CD14-positive monocyte (primary cell): ENCODE data around the gene HOXB3. TPM values are rescaled to one million over a fixed set of nuclear protein-coding genes. Genes with fewer than 3 reads are reported as not detected.

Source experiments
- DNase-seq, 3 donors: peaks; one replicate each; pipeline ENCODE4 v3.0.0-alpha.2; 2011 to 2022
- H2AFZ ChIP-seq: 2 replicates; pipeline ENCODE4 v1.6.0; 2012; ENCODE audit warnings: mild to moderate bottlenecking, low read depth, low read length, inconsistent platforms; ENCODE audit not compliant: insufficient read depth, poor library complexity, severe bottlenecking
- H3K27ac ChIP-seq, 2 donors: 1 replicate in 1 of 2; 2 replicates in 1 of 2; pipeline ENCODE4 v1.5.1; 2012 to 2013; ENCODE audit warnings: low read length in 2 of 2, control low read depth in 1 of 2, inconsistent platforms in 1 of 2, low read depth in 1 of 2, mild to moderate bottlenecking in 1 of 2
- H3K27me3 ChIP-seq, 2 donors: one replicate each; pipeline versions ENCODE4 v1.6.0 to v1.6.1; 2011 to 2013; ENCODE audit warnings: low read length in 2 of 2; ENCODE audit not compliant: control insufficient read depth in 2 of 2, insufficient read depth in 2 of 2
- H3K36me3 ChIP-seq, 2 donors: replicated peaks in 1 of 2; 1 replicate in 1 of 2; 2 replicates in 1 of 2; pipeline versions ENCODE4 v1.5.1 to v1.6.1; 2012 to 2013; ENCODE audit warnings: low read length in 2 of 2, control low read depth in 1 of 2, inconsistent platforms in 1 of 2, mild to moderate bottlenecking in 1 of 2; ENCODE audit not compliant: insufficient read depth in 2 of 2, control insufficient read depth in 1 of 2
- H3K4me1 ChIP-seq, 2 donors: 1 replicate in 1 of 2; 2 replicates in 1 of 2; pipeline versions ENCODE4 v1.5.1 to v1.6.1; 2012 to 2013; ENCODE audit warnings: low read length in 2 of 2, control low read depth in 1 of 2, inconsistent platforms in 1 of 2, mild to moderate bottlenecking in 1 of 2, moderate library complexity in 1 of 2; ENCODE audit not compliant: insufficient read depth in 2 of 2, control insufficient read depth in 1 of 2
- H3K4me2 ChIP-seq: replicated peaks from 2 replicates; pipeline ENCODE3; 2012; ENCODE audit warnings: low read length, moderate library complexity, mild to moderate bottlenecking; ENCODE audit not compliant: poor library complexity, severe bottlenecking; ENCODE audit errors: extremely low read depth
- H3K4me3 ChIP-seq, 3 experiments: fragments of 200-600 bp in 1 of 3; sonication (generic) in 1 of 3; replicated peaks in 1 of 3; 1 replicate in 2 of 3; 2 replicates in 1 of 3; pipeline ENCODE4 v1.5.1; 2011 to 2013; ENCODE audit warnings: low read length in 3 of 3, mild to moderate bottlenecking in 3 of 3, control low read depth in 2 of 3, low read depth in 2 of 3, inconsistent platforms in 1 of 3, moderate library complexity in 1 of 3
- H3K79me2 ChIP-seq: 2 replicates; pipeline ENCODE4 v1.6.0; 2012; ENCODE audit warnings: mild to moderate bottlenecking, control low read depth, inconsistent platforms, low read length, moderate library complexity; ENCODE audit not compliant: insufficient read depth
- H3K9ac ChIP-seq: 2 replicates; pipeline ENCODE4 v1.6.0; 2017; ENCODE audit warnings: low read length, mild to moderate bottlenecking; ENCODE audit not compliant: insufficient read depth, poor library complexity, severe bottlenecking
- H3K9me3 ChIP-seq, 2 donors: replicated peaks in 1 of 2; 1 replicate in 1 of 2; 2 replicates in 1 of 2; pipeline versions ENCODE4 v1.5.1 to v1.6.1; 2012 to 2013; ENCODE audit warnings: low read length in 2 of 2, control low read depth in 1 of 2; ENCODE audit not compliant: control insufficient read depth in 1 of 2, insufficient read depth in 1 of 2
- H4K20me1 ChIP-seq: 2 replicates; pipeline ENCODE4 v1.6.0; 2012; ENCODE audit warnings: mild to moderate bottlenecking, low read length, control low read depth, moderate library complexity; ENCODE audit not compliant: insufficient read depth
- H3K27ac Mint-ChIP-seq, 7 donors: one replicate each; pipeline ENCODE4 v1.8.0; 2020; ENCODE audit warnings: mild to moderate bottlenecking in 7 of 7, mixed read lengths in 7 of 7, moderate library complexity in 6 of 7, inconsistent platforms in 2 of 7
- H3K27me3 Mint-ChIP-seq, 3 donors: one replicate each; pipeline ENCODE4 v1.8.0; 2021 to 2022; ENCODE audit warnings: low read depth in 3 of 3, mild to moderate bottlenecking in 3 of 3, mixed read lengths in 3 of 3, moderate library complexity in 3 of 3, inconsistent platforms in 1 of 3
- H3K36me3 Mint-ChIP-seq, 2 donors: one replicate each; pipeline ENCODE4 v1.8.0; 2020; ENCODE audit warnings: mixed read lengths in 2 of 2, inconsistent platforms in 1 of 2, mild to moderate bottlenecking in 1 of 2
- H3K4me1 Mint-ChIP-seq: one replicate; pipeline ENCODE4 v1.8.0; 2020; ENCODE audit warnings: mild to moderate bottlenecking, mixed read lengths
- H3K4me3 Mint-ChIP-seq, 2 donors: one replicate each; pipeline ENCODE4 v1.8.0; 2020; ENCODE audit warnings: mild to moderate bottlenecking in 2 of 2, mixed read lengths in 2 of 2, moderate library complexity in 1 of 2
- H3K9me3 Mint-ChIP-seq, 7 donors: one replicate each; pipeline ENCODE4 v1.8.0; 2020 to 2022; ENCODE audit warnings: mixed read lengths in 7 of 7, mild to moderate bottlenecking in 6 of 7, moderate library complexity in 6 of 7, inconsistent platforms in 2 of 7
- WGBS: methylation state at CpG from one replicate; pipeline ENCODE4 v1.1.5; 2013; ENCODE audit warnings: missing lambda C conversion rate; ENCODE audit not compliant: insufficient coverage; 5-methylcytosine and 5-hydroxymethylcytosine counted together
- intact Hi-C, 2 donors: fragments of 100-400 bp; cut with micrococcal nuclease; formaldehyde crosslinking; loops; one replicate each; pipeline versions ENCODE4 v1.15.0 to v1.15.1; 2023
- polyA plus RNA-seq, 3 donors: library from polyadenylated mRNA; depleted of rRNA in 1 of 3; unstranded in 2 of 3; stranded (reverse) in 1 of 3; fragments of 300-500 nt in 2 of 3; fragments of >200 nt in 1 of 3; fragmentation: Illumina TruSeq in 2 of 3; gene quantifications; 1 replicate in 2 of 3; 2 replicates in 1 of 3; pipeline ENCODE4 v1.2.3, GENCODE V29; 2012 to 2021
- TF ChIP-seq, protein P1 (sequence below): fragments of 200-600 bp; IDR thresholded peaks from one replicate; pipeline ENCODE4 v1.8.0; 2022; ENCODE audit warnings: antibody characterized with exemption, mild to moderate bottlenecking

The HOXB3 gene
- polyA plus RNA-seq, 3 donors: 0.56 TPM; not detected in 2

GRCh38 chr17:48506246-48506645, 83.8 kb downstream of the HOXB3 start:
- Histone ChIP-seq H2AFZ (no peak overlapping the region), H3K4me1 (no peaks in the 10 kb centered on the region), H3K4me3 (no peak overlapping the region), H3K9me3 (no peaks in the 10 kb centered on the region), H3K79me2 (no peaks in the 10 kb centered on the region), H3K9ac (no peak overlapping the region), H3K36me3 (no peaks in the 10 kb centered on the region), H3K27me3 (peaks cover 4 to 9% of the 10 kb centered on the region in 2 donors), H3K27ac (no peak overlapping the region), H4K20me1 (no peaks in the 10 kb centered on the region), H3K4me2 (no peak overlapping the region)
- intact Hi-C loops: no loop called here
- WGBS: 96% methylated on average over 3 of the region's 5 CpGs
- no peak for DNase-seq
- Mint-ChIP-seq H3K9me3 (peaks cover 0 to 5% (median 0%) of the 10 kb centered on the region in 7 donors), H3K4me1 (peaks cover 3% of the 10 kb centered on the region), H3K36me3 (no peaks in the 10 kb centered on the region), H3K4me3 (no peak overlapping the region), H3K27ac (peak overlapping the region in 1 of 7 donors; percentile 19), H3K27me3 (peaks cover 5 to 21% (median 8%) of the 10 kb centered on the region in 3 donors)
- TF ChIP-seq, protein P1, sequence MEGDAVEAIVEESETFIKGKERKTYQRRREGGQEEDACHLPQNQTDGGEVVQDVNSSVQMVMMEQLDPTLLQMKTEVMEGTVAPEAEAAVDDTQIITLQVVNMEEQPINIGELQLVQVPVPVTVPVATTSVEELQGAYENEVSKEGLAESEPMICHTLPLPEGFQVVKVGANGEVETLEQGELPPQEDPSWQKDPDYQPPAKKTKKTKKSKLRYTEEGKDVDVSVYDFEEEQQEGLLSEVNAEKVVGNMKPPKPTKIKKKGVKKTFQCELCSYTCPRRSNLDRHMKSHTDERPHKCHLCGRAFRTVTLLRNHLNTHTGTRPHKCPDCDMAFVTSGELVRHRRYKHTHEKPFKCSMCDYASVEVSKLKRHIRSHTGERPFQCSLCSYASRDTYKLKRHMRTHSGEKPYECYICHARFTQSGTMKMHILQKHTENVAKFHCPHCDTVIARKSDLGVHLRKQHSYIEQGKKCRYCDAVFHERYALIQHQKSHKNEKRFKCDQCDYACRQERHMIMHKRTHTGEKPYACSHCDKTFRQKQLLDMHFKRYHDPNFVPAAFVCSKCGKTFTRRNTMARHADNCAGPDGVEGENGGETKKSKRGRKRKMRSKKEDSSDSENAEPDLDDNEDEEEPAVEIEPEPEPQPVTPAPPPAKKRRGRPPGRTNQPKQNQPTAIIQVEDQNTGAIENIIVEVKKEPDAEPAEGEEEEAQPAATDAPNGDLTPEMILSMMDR: no peak

GRCh38 chr17:48505788-48506187, 84.3 kb downstream of the HOXB3 start:
- Histone ChIP-seq H3K9ac (no peak overlapping the region), H3K27me3 (peaks cover 4 to 9% of the 10 kb centered on the region in 2 donors), H3K27ac (no peak overlapping the region), H2AFZ (no peak overlapping the region), H3K4me2 (no peak overlapping the region), H3K4me3 (no peak overlapping the region), H3K9me3 (no peaks in the 10 kb centered on the region), H3K36me3 (no peaks in the 10 kb centered on the region), H4K20me1 (no peaks in the 10 kb centered on the region), H3K4me1 (no peaks in the 10 kb centered on the region), H3K79me2 (no peaks in the 10 kb centered on the region)
- WGBS: no CpG with 5 or more reads among the region's 1 CpG
- DNase-seq: peak; percentile 44 to 76 (median 66)
- peaks cover 0 to 5% (median 0%) of the 10 kb centered on the region in 7 donors for H3K9me3 Mint-ChIP-seq
- no peaks in the 10 kb centered on the region for H3K36me3 Mint-ChIP-seq
- H3K4me3 Mint-ChIP-seq: peak overlapping the region in 1 of 2 donors; percentile 26
- intact Hi-C loops: no loop called here
- TF ChIP-seq, protein P1: no peak
- peak overlapping the region in 1 of 7 donors; percentile 19 for H3K27ac Mint-ChIP-seq
- peaks cover 5 to 22% (median 11%) of the 10 kb centered on the region in 3 donors for H3K27me3 Mint-ChIP-seq
- peaks cover 3% of the 10 kb centered on the region for H3K4me1 Mint-ChIP-seq
